Activated T-helper 1 cell treated with anti-CD3 and anti-CD28 coated beads, Interleukin-12 subunit alpha, Interleukin-12 subunit beta, Interleukin-2, Interleukin-4 antibody, amounts not matched to agents 30 ng/mL and 10 ng/mL and 1 ng/mL, durations not matched to agents 14 hours and 24 hours and 36 hours (primary cell): ENCODE data around the gene ERMARD. TPM values are rescaled to one million over a fixed set of nuclear protein-coding genes. Genes with fewer than 3 reads are reported as not detected.

Experiments
- DNase-seq: peaks from one replicate; pipeline ENCODE4 v3.0.0; 2021; ENCODE audit warnings: low spot score
- H3K27ac Mint-ChIP-seq: one replicate; pipeline ENCODE4 v1.8.0; 2021; ENCODE audit warnings: mild to moderate bottlenecking, mixed read lengths
- H3K27me3 Mint-ChIP-seq: one replicate; pipeline ENCODE4 v1.8.0; 2022; ENCODE audit warnings: mild to moderate bottlenecking, moderate library complexity, mixed read lengths; ENCODE audit not compliant: insufficient read depth
- H3K36me3 Mint-ChIP-seq: one replicate; pipeline ENCODE4 v1.8.0; 2021; ENCODE audit warnings: low read depth, mixed read lengths
- H3K4me1 Mint-ChIP-seq: one replicate; pipeline ENCODE4 v1.8.0; 2021; ENCODE audit warnings: low read depth, mixed read lengths
- H3K4me3 Mint-ChIP-seq: one replicate; pipeline ENCODE4 v1.8.0; 2021; ENCODE audit warnings: mild to moderate bottlenecking, moderate library complexity, mixed read lengths
- H3K9me3 Mint-ChIP-seq: one replicate; pipeline ENCODE4 v1.8.0; 2021; ENCODE audit warnings: mixed read lengths
- intact Hi-C: fragments of 100-400 bp; cut with micrococcal nuclease; formaldehyde crosslinking; loops from one replicate; pipeline ENCODE4 v1.15.1; 2024
- total RNA-seq: library from RNA; stranded (reverse); gene quantifications from 2 replicates; pipeline ENCODE4 v1.2.3, GENCODE V29; 2022

Gene ERMARD
- total RNA-seq, 1 donor from 2014 or later = 26.9 TPM

- no peak overlapping the region for H3K4me3 Mint-ChIP-seq
- peaks cover 37% of the 10 kb centered on the region for H3K27me3 Mint-ChIP-seq
- no peaks in the 10 kb centered on the region for H3K36me3 Mint-ChIP-seq
- intact Hi-C loops = no loop called here
- DNase-seq = no peak
- no peaks in the 10 kb centered on the region for H3K9me3 Mint-ChIP-seq
- H3K27ac Mint-ChIP-seq = no peak overlapping the region
- peaks cover 49% of the 10 kb centered on the region for H3K4me1 Mint-ChIP-seq
Observed at GRCh38 chr6:169802790-169803189, 51.4 kb downstream of the ERMARD start.

DNA sequence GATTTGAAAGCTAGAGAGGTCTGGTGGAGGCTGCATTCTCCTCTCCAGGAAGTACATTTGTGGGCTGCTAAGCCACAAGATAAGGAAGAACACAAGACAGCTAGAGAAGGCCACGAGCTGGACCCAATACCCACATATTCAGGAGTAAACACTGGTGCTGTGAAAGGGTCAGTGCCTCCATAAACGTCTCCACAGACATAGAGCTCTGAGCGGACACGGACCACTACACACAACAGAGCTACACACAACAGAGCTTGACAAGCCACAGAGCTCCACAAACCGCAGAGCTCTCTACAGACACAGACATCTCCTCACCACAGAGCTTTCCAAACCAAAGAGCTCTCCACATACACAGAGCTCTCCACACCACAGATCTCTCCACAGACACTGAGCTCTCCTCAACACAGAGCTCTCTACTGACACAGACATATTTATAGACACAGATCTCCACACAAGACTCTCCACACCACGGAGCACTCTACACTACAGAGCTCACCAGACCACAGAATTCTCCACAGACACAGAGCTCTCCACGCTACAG, 51.9 kb downstream of the ERMARD start:
- Mint-ChIP-seq H3K9me3 (no peaks in the 10 kb centered on the region), H3K27ac (no peak overlapping the region), H3K27me3 (peaks cover 32% of the 10 kb centered on the region), H3K4me1 (peaks cover 49% of the 10 kb centered on the region), H3K4me3 (no peak overlapping the region), H3K36me3 (no peaks in the 10 kb centered on the region)
- intact Hi-C loops = no loop called here
- no peak for DNase-seq

DNA sequence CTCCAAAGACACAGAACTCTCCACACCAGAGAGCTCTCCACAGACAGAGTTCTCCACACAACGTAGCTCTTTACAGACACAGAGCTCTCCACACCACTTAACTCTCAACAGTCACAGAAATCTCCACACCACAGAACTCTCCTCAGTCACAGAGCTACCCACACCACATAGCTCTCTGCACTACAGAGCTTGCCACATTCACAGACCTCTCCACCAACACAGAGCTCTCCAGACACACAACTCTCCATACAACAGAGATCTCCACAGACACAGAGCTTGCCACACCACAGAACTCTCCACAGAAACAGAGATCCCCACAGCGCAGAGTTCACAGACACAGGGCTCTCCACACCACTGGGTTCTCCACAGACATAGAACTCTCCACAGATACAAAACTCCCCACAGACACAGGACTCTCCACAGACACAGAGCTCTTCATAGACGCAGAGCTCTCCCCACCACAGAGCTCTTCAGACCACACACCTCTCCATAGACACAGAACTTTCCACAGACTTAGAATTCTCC, 52.5 kb downstream of the ERMARD start:
- intact Hi-C loops = no loop called here
- no peak overlapping the region for H3K27ac Mint-ChIP-seq
- peaks cover 27% of the 10 kb centered on the region for H3K27me3 Mint-ChIP-seq
- no peak overlapping the region for H3K4me3 Mint-ChIP-seq
- no peak for DNase-seq
- no peaks in the 10 kb centered on the region for H3K9me3 Mint-ChIP-seq
- peaks cover 49% of the 10 kb centered on the region for H3K4me1 Mint-ChIP-seq
- no peaks in the 10 kb centered on the region for H3K36me3 Mint-ChIP-seq

DNA sequence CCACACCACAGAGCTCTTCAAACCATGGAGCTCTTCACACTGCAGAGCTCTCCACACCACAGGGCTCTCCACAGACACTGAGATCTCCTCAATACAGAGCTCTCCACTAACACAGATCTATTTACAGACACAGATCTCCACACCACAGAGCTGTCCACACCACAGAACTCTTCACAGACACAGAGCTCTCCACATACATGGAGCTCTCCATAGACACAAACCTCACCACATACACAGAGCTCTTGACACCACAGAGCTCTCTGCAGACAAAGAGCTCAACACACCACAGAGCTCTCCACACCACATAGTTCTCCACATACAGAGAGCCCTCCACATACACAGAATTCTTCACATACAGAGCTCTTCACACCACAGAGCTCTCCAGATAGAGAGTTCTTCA, 53.0 kb downstream of the ERMARD start:
- Mint-ChIP-seq H3K27me3 (peaks cover 27% of the 10 kb centered on the region), H3K4me1 (peaks cover 49% of the 10 kb centered on the region), H3K36me3 (no peaks in the 10 kb centered on the region), H3K4me3 (no peak overlapping the region), H3K9me3 (no peaks in the 10 kb centered on the region), H3K27ac (no peak overlapping the region)
- intact Hi-C loops = no loop called here
- no peak for DNase-seq

DNA sequence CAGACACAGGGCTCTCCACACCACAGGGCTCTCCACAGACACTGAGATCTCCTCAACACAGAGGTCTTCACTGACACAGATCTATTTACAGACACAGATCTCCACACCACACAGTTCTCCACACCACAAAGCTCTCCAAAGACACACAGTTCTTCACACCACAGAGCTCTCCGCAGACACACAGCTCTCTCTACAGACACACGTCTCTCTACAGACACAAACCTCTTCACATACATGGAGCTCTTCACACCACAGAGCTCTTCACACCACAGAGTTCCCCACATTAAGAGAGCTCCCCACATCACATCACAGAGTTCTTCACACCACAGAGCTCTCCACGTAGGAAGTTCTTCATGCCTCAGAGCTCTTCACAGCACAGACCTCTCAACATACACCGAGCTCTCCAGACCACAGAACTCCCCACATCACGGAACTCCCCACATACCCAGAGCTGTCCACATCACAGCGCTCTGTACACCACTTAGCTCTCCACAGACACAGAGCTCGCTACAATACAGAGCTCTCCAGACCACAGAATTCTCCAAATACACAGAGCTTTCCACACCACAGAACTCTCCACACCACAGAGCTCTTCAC, 53.9 kb downstream of the ERMARD start:
- no peak for DNase-seq
- intact Hi-C loops = no loop called here
- H3K27me3 Mint-ChIP-seq = peaks cover 32% of the 10 kb centered on the region
- H3K9me3 Mint-ChIP-seq = no peaks in the 10 kb centered on the region
- no peak overlapping the region for H3K4me3 Mint-ChIP-seq
- H3K27ac Mint-ChIP-seq = no peak overlapping the region
- peaks cover 49% of the 10 kb centered on the region for H3K4me1 Mint-ChIP-seq
- no peaks in the 10 kb centered on the region for H3K36me3 Mint-ChIP-seq

- Mint-ChIP-seq H3K27me3 (peaks cover 32% of the 10 kb centered on the region), H3K4me1 (peaks cover 44% of the 10 kb centered on the region), H3K9me3 (no peaks in the 10 kb centered on the region), H3K27ac (no peak overlapping the region), H3K4me3 (no peak overlapping the region), H3K36me3 (no peaks in the 10 kb centered on the region)
- intact Hi-C loops = no loop called here
- DNase-seq = no peak
Observed at GRCh38 chr6:169806701-169807100, 55.3 kb downstream of the ERMARD start.

GRCh38 chr6:169807229-169807628, 55.8 kb downstream of the ERMARD start:
- Mint-ChIP-seq H3K4me1 (peaks cover 44% of the 10 kb centered on the region), H3K36me3 (no peaks in the 10 kb centered on the region), H3K27me3 (peaks cover 32% of the 10 kb centered on the region), H3K9me3 (no peaks in the 10 kb centered on the region), H3K27ac (no peak overlapping the region), H3K4me3 (no peak overlapping the region)
- intact Hi-C loops = no loop called here
- DNase-seq = no peak

GRCh38 chr6:169807699-169808607, 56.5 kb downstream of the ERMARD start:
- no peak for DNase-seq
- H3K27me3 Mint-ChIP-seq = peaks cover 32% of the 10 kb centered on the region
- H3K9me3 Mint-ChIP-seq = no peaks in the 10 kb centered on the region
- intact Hi-C loops = no loop called here
- H3K4me1 Mint-ChIP-seq = peaks cover 42% of the 10 kb centered on the region
- no peaks in the 10 kb centered on the region for H3K36me3 Mint-ChIP-seq
- no peak overlapping the region for H3K4me3 Mint-ChIP-seq
- no peak overlapping the region for H3K27ac Mint-ChIP-seq

DNA sequence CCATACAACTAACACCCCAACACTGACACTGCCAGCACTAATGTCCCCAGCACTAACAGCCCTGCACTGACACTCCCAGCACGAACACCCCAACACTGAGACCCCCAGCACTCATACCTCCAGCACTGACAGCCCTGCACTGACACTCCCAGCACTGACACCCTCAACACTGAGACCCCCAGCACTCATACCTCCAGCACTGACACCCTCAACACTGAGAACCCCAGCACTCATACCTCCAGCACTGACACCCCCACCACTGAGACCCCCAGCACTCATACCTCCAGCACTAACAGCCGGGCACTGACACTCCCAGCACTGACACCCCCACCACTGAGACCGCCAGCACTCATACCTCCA, 57.2 kb downstream of the ERMARD start:
- H3K4me3 Mint-ChIP-seq = no peak overlapping the region
- no peaks in the 10 kb centered on the region for H3K9me3 Mint-ChIP-seq
- H3K27ac Mint-ChIP-seq = no peak overlapping the region
- intact Hi-C loops = no loop called here
- no peaks in the 10 kb centered on the region for H3K36me3 Mint-ChIP-seq
- peaks cover 33% of the 10 kb centered on the region for H3K27me3 Mint-ChIP-seq
- peaks cover 36% of the 10 kb centered on the region for H3K4me1 Mint-ChIP-seq
- no peak for DNase-seq

- H3K36me3 Mint-ChIP-seq = no peaks in the 10 kb centered on the region
- no peak for DNase-seq
- no peaks in the 10 kb centered on the region for H3K9me3 Mint-ChIP-seq
- intact Hi-C loops = no loop called here
- H3K4me3 Mint-ChIP-seq = no peak overlapping the region
- H3K4me1 Mint-ChIP-seq = peaks cover 28% of the 10 kb centered on the region
- peaks cover 28% of the 10 kb centered on the region for H3K27me3 Mint-ChIP-seq
- no peak overlapping the region for H3K27ac Mint-ChIP-seq
Observed at GRCh38 chr6:169809386-169809785, 58.0 kb downstream of the ERMARD start.

DNA sequence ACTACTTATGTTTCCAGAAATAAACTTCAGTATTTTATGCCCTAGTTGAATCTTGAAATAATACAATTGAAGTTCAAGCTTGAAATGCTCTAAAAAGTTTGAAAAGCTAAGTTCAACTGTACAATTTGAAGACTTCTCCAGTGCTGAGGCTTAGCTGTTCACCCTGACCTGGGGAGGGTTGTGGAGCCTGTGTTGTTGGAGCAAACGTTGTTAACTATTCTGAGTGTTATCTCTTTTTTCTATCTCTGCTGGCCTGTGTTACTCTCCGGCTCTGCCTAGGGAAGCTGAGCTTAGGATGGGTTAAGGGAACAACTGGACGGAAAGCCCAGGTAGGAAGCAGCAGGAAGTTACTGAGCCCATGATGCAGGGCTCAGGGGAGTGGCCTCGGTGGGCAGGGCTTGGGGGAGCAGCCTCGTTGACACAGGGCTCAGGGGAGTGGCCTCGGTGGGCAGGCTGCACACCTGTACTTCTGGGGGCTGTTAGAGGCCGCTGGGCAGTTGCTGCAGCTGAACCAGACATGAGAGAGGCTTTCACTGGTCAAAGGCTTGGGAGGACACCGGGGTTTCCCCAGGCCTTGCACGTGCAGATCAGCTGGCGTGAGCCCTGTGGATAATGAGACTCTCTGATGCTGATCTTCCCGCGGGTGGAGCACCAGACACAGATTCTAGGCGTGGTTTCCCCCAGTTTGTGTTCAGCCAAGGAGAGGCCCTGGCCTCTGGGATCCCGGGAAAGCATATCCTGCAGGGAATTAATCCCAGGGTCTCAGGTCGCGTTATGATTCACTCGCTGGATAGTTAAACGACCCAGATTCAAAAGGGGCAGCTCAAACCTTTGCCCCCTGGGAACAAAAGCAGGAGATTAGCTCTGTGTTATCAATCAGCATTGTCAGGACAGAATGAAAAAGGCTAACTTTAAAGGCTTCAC, 58.9 kb downstream of the ERMARD start:
- no peak overlapping the region for H3K4me3 Mint-ChIP-seq
- H3K9me3 Mint-ChIP-seq = no peaks in the 10 kb centered on the region
- DNase-seq = no peak
- no peak overlapping the region for H3K27ac Mint-ChIP-seq
- peaks cover 23% of the 10 kb centered on the region for H3K27me3 Mint-ChIP-seq
- no peaks in the 10 kb centered on the region for H3K36me3 Mint-ChIP-seq
- intact Hi-C loops = no loop called here
- peaks cover 18% of the 10 kb centered on the region for H3K4me1 Mint-ChIP-seq

DNA sequence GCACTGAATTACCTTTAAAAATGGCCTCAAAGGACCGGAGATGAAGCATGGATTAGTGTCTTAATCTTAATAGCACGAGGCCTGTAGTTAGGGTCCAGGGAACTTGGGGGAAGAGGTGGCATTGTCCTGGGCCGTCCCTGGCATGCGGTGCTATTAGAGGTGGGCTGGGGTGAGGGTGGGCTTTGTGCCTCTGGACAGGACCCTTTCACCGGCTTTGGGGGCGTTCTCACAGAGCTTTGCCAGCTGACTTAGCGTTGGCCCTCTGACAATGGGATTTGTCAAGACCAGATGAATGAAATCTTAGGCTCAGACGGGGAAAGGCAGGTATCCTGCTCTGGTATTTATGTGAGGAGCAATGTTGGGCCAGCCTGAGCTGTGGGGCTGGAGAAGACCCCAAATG, 59.6 kb downstream of the ERMARD start:
- DNase-seq = no peak
- Mint-ChIP-seq H3K4me3 (no peak overlapping the region), H3K4me1 (peaks cover 11% of the 10 kb centered on the region), H3K27ac (no peak overlapping the region), H3K27me3 (peaks cover 17% of the 10 kb centered on the region), H3K36me3 (no peaks in the 10 kb centered on the region), H3K9me3 (no peaks in the 10 kb centered on the region)
- intact Hi-C loops = no loop called here
